GM23338 (cell line): ENCODE data around the gene YIPF3. TPM values are rescaled to one million over a fixed set of nuclear protein-coding genes. Genes with fewer than 3 reads are reported as not detected.

ENCODE experiments used
- ATAC-seq: fragments of 200-7000 bp; cut with Tn5 transposase; 3 replicates; pipeline ENCODE4 v1.9.1; 2020
- DNase-seq: peaks from one replicate; pipeline ENCODE4 v3.0.0-alpha.2; 2015; ENCODE audit warnings: low spot score
- H2AFZ ChIP-seq: fragments of 200-600 bp; sonication (generic); 2 replicates; pipeline ENCODE4 v1.8.0; 2016; ENCODE audit warnings: antibody characterized with exemption, mild to moderate bottlenecking, moderate library complexity
- H3F3A ChIP-seq: fragments of 200-600 bp; sonication (generic); replicated peaks from 2 replicates; pipeline ENCODE4 v1.8.0; 2017; ENCODE audit warnings: antibody characterized with exemption, mixed run types, low read depth
- H3K27ac ChIP-seq: fragments of 200-600 bp; sonication (generic); 2 replicates; pipeline ENCODE4 v1.6.1; 2016; ENCODE audit warnings: low read depth
- H3K27me3 ChIP-seq: fragments of 200-600 bp; sonication (generic); 2 replicates; pipeline ENCODE4 v1.8.0; 2016; ENCODE audit warnings: mild to moderate bottlenecking, mixed run types, moderate library complexity; ENCODE audit not compliant: insufficient read depth
- H3K36me3 ChIP-seq: fragments of 200-600 bp; sonication (generic); 2 replicates; pipeline ENCODE4 v1.8.0; 2016; ENCODE audit warnings: mild to moderate bottlenecking; ENCODE audit not compliant: insufficient read depth
- H3K4me1 ChIP-seq: fragments of 200-600 bp; sonication (generic); 2 replicates; pipeline ENCODE4 v1.8.0; 2016; ENCODE audit warnings: mild to moderate bottlenecking, moderate library complexity; ENCODE audit not compliant: insufficient read depth
- H3K4me2 ChIP-seq: fragments of 200-600 bp; sonication (generic); 2 replicates; pipeline ENCODE4 v1.7.1; 2017; ENCODE audit warnings: mixed run types
- H3K4me3 ChIP-seq: fragments of 200-600 bp; sonication (generic); 2 replicates; pipeline ENCODE4 v1.6.1; 2016; ENCODE audit warnings: mixed run types
- H3K79me2 ChIP-seq: fragments of 200-600 bp; sonication (generic); replicated peaks from 2 replicates; pipeline ENCODE4 v1.8.0; 2017; ENCODE audit warnings: mild to moderate bottlenecking; ENCODE audit not compliant: insufficient read depth
- H3K9me2 ChIP-seq: fragments of 200-600 bp; sonication (generic); 2 replicates; pipeline ENCODE4 v1.8.0; 2017; ENCODE audit not compliant: insufficient read depth
- H4K20me1 ChIP-seq: fragments of 200-600 bp; sonication (generic); replicated peaks from 2 replicates; pipeline ENCODE4 v1.8.0; 2017; ENCODE audit warnings: mild to moderate bottlenecking; ENCODE audit not compliant: insufficient read depth
- H3K27ac Mint-ChIP-seq: 2 replicates; pipeline ENCODE4 v1.8.0; 2020; ENCODE audit warnings: inconsistent platforms, mild to moderate bottlenecking, moderate library complexity, mixed read lengths
- H3K27me3 Mint-ChIP-seq: 3 replicates; pipeline ENCODE4 v1.8.0; 2022; ENCODE audit warnings: low read depth, mild to moderate bottlenecking, moderate library complexity, mixed read lengths, inconsistent platforms; ENCODE audit not compliant: insufficient read depth, poor library complexity
- H3K36me3 Mint-ChIP-seq: 3 replicates; pipeline ENCODE4 v1.8.0; 2021; ENCODE audit warnings: low read depth, mild to moderate bottlenecking, inconsistent platforms, moderate library complexity, mixed read lengths
- H3K4me1 Mint-ChIP-seq: 3 replicates; pipeline ENCODE4 v1.8.0; 2020; ENCODE audit warnings: mild to moderate bottlenecking, inconsistent platforms, mixed read lengths
- H3K4me3 Mint-ChIP-seq: 3 replicates; pipeline ENCODE4 v1.8.0; 2021; ENCODE audit warnings: moderate library complexity, mild to moderate bottlenecking, inconsistent platforms, mixed read lengths
- H3K9me3 Mint-ChIP-seq: 3 replicates; pipeline ENCODE4 v1.8.0; 2020; ENCODE audit warnings: moderate library complexity, mild to moderate bottlenecking, inconsistent platforms, mixed read lengths
- EZH2phosphoT487 ChIP-seq: fragments of 200-600 bp; sonication (generic); IDR thresholded peaks from one replicate; pipeline ENCODE4 v1.8.1; 2018; ENCODE audit warnings: antibody characterized with exemption; ENCODE audit not compliant: unreplicated experiment
- JUNB ChIP-seq: IDR thresholded peaks from one replicate; pipeline ENCODE4 v1.6.1; 2016; ENCODE audit warnings: antibody characterized with exemption; ENCODE audit not compliant: unreplicated experiment
- NANOG ChIP-seq: IDR thresholded peaks from 2 replicates; pipeline ENCODE4 v1.6.1; 2016; ENCODE audit warnings: antibody characterized with exemption, borderline replicate concordance
- REST ChIP-seq: IDR thresholded peaks from one replicate; pipeline ENCODE4 v1.6.1; 2018; ENCODE audit warnings: antibody characterized with exemption; ENCODE audit not compliant: unreplicated experiment
- STAT1 ChIP-seq: IDR thresholded peaks from one replicate; pipeline ENCODE4 v1.6.1; 2016; ENCODE audit warnings: antibody characterized with exemption; ENCODE audit not compliant: unreplicated experiment
- ZNF331 ChIP-seq: fragments of 250-450 bp; sonication (Bioruptor Pico); IDR thresholded peaks from 2 replicates; pipeline ENCODE4 v1.5.0; 2020; ENCODE audit warnings: low read depth, mild to moderate bottlenecking, moderate library complexity
- ZNF462 ChIP-seq: fragments of 250-450 bp; sonication (Bioruptor Pico); IDR thresholded peaks from 2 replicates; pipeline ENCODE4 v1.5.0; 2020; ENCODE audit warnings: mild to moderate bottlenecking, moderate library complexity
- polyA plus RNA-seq: library from polyadenylated mRNA; unstranded; fragments of >200 nt; fragmentation: Nextera tagmentation; extraction: Ambion mirVana; gene quantifications from 2 replicates; pipeline ENCODE4 v1.2.1, GENCODE V29; 2016
- total RNA-seq: library from RNA; depleted of rRNA; stranded (reverse); fragments of >200 nt; shearing (Covaris generic); gene quantifications from 2 replicates; pipeline ENCODE4 v1.2.3, GENCODE V29; 2014

Gene YIPF3
- total and polyA plus RNA-seq, 2 experiments from 2014 or later, result 64.4 to 94.3 TPM

- H3K9me2 ChIP-seq, result no peaks in the 10 kb centered on the region
- H3K27me3 ChIP-seq, result no peaks in the 10 kb centered on the region
- H3K4me2 ChIP-seq, result no peak overlapping the region
- H3F3A ChIP-seq, result no peaks in the 10 kb centered on the region
- no peak overlapping the region for H3K4me3 ChIP-seq
- no peak overlapping the region for H3K27ac ChIP-seq
- no peaks in the 10 kb centered on the region for H3K9me3 Mint-ChIP-seq
- TF ChIP-seq REST (no peak), JUNB (no peak), ZNF331 (CRISPR knock-in tag) (no peak), EZH2phosphoT487 (no peak), NANOG (no peak), ZNF462 (CRISPR knock-in tag) (no peak), STAT1 (no peak)
- H3K4me1 ChIP-seq, result peaks cover 8% of the 10 kb centered on the region
- peaks cover 30% of the 10 kb centered on the region for H3K4me1 Mint-ChIP-seq
- H3K79me2 ChIP-seq, result peaks cover 61% of the 10 kb centered on the region
- H3K27me3 Mint-ChIP-seq, result peaks cover 10% of the 10 kb centered on the region
- DNase-seq (no peak), ATAC-seq (no peak)
- no peak overlapping the region for H3K4me3 Mint-ChIP-seq
- H3K27ac Mint-ChIP-seq, result no peak overlapping the region
- peaks cover 7% of the 10 kb centered on the region; the same call in 2 of the 3 replicates for H3K36me3 Mint-ChIP-seq
- H2AFZ ChIP-seq, result no peak overlapping the region
- H3K36me3 ChIP-seq, result no peaks in the 10 kb centered on the region
- H4K20me1 ChIP-seq, result peaks cover 35% of the 10 kb centered on the region
Observed at GRCh38 chr6:43490523-43490939, 26.2 kb downstream of the YIPF3 start.
